GM18520 (cell line): ENCODE data around the gene HOXD3.

Experiments used
- ATAC-seq: cut with Tn5 transposase; IDR thresholded peaks from one replicate; pipeline ENCODE4 v1.9.1; 2021; ENCODE audit not compliant: unreplicated experiment

The HOXD3 gene

DNA sequence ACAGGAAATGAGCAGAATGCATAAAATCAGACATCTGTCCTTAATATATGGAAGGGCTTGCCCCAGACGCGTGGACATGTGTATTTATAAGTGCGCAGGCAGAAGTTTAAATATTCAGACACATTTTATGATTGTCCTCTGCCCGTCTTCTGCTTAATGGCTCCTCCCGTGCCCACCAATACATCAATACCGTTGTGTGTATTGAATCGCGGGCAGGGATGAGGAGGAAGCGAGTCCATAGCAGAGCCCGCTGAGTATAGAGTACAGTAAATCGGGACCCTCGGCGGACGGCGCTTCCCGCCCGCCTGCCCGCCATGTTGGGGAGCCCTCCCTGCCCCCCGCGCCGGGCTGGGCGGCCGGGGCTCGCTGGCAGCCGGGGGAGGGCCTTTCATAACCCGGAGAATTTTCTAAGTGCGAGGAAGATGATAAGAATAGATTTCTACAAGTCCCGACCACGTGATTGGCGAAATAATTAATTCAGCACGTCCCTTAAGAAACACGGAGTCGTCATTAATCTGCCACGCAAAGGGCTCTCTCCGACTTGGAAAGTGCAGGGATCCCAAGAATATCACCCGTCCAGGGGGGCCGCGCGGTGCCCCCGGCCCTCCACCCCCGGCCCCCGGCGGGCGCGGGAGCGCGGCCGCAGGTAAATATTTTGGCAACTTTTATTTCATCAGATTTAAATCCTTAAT lies at the start of gene HOXD3:
Gene HOXD3, plus strand, starts transcription at position 501 of the 692 bp plus-strand sequence. CDS start 11,808 bp downstream, outside the sequence.
- no peak for ATAC-seq

DNA sequence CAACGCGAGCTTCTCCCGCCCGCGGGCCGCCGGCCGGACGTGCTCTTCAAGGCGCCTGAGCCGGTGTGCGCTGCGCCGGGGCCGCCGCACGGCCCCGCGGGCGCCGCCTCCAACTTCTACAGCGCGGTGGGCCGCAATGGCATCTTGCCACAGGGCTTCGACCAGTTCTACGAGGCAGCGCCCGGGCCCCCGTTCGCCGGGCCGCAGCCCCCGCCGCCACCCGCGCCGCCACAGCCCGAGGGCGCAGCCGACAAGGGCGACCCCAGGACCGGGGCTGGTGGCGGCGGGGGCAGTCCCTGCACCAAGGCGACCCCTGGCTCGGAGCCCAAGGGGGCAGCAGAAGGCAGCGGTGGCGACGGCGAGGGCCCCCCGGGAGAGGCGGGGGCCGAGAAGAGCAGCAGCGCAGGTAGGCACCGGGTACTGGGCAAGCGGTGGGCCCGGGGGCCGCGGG lies 49.4 kb upstream of the HOXD3 start:
- no peak for ATAC-seq

DNA sequence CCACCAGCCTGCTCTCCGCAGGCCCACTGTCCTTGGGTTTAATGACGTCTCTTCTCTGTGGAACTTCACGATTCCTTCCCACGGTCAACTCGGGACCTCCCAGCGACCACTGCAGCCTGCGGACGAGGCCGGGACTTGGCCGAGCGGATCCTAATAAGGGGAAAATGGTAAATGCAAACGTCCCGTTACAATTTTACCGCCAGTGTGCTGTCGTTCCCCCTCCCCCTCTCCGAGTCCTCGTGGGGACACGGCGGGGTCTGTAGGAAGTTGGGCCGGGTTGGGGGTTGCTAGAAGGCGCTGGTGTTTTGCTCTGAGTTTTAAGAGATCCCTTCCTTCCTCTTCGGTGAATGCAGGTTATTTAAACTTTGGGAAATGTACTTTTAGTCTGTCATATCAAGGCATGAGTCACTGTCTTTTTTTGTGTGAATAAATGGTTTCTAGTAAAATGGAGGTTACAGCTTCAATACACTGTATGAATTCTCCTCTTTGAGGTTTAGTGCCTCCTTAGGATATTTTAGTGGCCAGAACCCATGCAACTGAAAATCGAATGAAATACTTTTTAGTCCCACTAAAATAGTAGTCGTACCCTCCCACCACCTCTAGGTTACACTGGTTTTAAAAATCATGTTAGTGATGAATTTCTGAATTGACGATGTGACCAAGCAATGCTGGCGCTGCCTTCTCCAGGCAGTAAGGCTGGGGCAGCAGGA lies 47.8 kb upstream of the HOXD3 start:
- no peak for ATAC-seq

DNA sequence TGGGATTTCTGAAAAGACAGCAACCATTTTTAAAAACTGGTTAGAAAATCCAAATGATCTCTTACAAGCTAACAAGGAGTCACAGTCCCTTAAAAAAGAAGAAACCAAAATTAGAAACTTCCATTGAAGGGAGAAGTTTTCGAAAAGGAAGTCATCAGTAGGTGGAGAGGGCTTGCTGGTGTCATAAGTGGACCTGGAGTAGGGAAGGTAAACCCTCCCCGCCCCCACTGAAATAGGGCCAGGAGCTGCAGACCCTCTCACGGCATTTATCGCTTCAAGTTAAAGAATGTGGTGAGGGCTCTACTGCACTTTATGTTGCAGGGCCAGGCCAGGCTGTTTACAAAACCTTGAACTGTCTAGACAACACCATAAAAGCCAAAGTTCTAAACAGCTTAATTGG lies 47.2 kb upstream of the HOXD3 start:
- no peak for ATAC-seq

DNA sequence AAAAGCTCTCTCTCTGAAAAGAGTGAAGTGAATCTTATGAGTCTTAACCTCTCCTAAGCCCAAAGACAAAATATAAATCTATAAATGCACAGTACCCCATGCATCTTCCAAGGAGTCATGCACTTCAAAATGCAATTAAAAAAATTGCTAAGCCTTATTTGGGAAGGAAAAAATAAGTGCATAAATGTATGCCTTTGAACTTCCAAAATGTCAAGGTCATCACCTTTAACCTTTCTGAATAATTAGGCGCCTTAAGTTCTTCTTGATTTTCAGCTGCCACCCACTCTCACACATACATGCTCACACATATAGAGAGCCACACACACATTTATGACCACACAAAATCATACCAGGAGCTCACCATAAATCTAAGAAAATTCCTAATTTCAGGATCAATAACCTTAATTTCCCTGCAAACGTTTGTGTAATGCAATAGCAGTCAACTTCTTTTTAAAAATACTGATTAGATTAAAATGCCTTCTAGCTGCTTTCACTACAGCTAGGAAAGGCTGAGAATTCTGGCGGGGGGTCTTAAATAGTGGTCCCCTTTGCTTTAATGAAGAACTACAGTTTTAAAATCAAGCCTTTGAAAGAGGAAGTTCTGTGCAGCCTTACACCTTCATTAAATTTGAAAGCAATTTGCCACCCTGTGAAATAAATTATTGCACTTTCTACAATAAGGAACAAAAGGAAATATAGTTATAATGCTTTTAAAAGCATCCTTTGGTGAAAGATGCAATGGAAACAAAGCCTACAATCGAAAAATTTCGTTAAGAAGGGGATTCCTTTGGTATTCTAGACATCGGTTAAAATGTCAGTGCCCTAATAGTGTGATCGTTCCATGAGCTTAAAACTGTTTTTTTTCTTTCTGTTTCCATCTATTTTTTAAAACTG lies 46.4 kb upstream of the HOXD3 start:
- no peak for ATAC-seq

DNA sequence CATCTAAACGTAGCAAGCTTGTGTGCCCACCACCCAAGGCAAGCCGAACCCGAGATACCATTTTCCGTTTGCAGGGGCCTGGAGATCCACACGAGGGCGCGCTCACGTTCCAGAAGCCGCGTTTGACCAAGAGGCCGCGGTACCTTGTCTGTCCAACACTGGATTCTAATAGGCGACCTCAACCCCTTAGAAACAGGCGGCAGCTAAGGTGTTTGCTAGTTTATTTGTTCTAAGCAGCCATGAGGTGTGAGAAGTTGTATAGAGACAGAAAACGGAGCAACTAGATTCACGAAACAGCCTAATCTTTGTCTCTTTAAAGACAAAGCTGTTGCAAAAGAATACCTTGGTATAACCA lies 45.8 kb upstream of the HOXD3 start:
- no peak for ATAC-seq

DNA sequence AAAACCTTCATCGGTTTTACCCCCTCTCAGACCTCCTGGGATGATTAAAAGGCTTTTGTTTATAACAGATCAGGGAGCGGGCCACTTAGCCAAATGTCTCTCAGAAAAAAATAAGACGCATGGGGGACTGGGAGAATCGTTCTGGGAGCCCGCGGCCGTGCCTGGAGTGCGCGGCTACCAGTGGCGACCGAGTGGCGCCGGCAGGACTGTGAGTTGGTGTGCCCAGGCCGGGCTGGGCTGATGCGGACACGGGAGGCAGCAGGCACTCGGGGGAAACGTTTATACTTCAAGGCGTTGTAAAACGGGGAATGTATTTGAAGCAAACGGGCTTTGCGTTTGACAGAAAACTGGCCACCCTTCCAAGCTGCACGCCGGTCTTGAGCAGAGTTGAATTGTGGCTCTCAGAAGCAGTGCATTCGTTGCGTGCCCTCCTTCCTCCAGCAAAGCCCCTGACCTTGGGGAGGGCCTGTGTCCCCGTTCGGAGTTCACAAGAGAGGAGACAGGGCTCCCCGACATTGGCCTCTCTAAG lies 45.2 kb upstream of the HOXD3 start:
- ATAC-seq, result no peak

DNA sequence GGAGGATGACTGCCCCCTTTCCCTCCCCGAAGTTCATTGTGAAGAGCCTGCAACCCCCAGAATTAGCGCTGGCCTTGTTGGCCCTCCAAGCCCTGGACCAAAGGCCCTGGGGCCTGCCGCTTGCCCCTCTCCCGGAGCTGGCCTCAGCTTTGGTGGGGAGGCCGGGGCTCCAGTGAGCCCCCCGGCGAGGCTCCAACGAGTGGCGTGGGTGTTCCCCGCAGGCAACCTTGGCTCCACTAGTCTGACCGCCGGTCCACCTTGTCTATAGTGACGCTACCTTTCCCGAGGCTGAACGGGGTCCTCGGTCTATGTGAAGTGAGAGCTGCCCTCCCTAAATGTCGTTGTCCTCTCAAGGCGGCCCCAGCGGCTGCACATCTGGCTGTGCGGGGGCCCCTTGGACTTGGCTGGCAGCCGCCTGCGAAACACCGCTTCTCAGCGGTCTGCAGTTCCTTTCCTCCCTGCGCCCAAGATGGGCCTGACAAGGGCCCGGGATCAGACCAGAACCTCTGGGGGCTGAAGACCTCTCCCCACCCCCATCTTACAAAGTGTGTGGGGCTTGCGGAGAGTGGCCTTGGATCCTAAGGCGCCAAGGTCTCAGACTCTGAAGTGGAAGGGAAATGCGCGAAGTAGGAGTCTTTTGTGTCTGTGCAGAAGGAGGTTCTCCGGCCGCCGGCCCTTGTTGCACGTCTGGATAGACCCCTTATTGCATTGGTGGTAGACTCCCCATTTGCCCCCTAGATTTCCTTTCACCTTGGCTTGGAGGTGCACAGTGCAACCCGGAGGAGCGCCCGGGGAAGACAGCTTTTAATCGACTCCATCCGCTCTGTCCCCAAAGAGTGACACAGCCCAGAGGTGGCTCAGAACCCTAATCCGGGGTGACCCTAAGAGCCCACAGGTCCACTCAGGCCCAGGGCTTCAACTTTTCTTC lies 44.5 kb upstream of the HOXD3 start:
- no peak for ATAC-seq

DNA sequence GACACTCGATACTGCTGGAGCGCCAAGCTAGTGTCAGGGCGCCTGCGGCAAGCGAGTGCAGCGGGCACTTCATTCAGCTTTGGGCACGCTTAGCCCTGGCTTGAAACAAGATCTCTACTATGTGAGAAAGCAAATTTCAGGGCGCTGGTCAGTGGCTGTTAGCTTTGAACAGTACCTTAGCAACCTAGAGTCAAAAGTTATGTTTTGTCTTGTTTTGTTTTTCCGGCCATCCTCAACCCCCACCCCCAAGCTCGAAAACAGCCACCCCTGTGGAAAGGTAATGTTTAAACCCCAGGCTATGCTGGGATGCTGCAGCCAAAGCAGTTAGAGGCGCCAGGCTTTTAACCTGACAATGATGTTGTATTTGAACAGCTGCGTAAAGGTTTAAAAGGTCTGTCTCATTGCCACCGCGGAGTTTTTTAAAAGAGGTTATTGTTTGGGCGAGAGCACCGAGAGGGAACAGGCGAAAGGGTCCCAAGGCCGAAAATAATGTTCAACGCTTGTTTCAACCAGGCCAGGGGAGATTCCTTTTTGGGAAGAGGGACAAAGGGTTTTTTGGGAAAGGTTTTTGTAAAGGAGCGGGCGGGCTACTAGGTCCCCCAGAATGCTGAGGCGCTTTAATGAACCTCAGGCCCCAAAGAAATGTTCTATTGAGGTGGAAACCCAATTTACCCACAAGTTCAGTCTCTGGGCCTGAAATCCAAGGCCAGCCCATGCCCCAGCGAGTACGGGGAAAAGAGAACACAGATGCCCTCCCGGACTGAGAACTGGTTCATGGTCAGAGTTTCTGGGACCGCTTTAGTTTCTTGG lies 42.8 kb upstream of the HOXD3 start:
- no peak for ATAC-seq

DNA sequence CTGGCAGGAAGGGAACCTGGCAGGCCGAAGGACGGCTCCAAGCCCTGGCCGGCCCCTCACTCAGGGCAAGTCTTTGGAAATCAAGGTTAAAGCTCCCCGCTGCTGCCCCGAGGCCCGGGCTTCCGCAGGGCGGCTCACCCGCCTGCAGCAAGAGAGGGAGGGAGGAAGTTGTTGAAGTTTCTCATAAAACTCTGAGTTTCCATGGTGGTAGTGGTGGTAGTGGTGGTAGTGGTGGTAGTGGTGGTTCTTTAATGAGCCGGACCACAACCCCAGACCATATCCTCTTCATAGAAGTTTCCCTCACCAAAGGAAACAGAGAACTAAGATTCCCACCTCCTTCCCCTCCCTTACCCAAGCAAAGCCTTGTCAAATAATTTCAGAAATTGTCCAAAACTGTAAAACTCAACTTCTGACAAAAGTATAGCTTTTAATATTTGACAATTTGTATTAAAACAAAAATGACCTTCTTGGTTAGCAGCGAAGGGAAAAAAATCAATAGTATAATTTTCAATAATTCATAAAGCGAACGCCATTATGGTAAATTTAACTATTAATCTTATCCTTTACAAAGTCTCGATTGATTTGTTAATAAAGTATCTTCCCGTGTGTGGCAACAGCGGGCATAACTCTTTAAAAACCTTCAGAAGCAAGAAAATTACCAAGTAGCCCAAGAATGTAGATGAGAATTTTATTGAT lies 42.0 kb upstream of the HOXD3 start:
- ATAC-seq, result no peak

DNA sequence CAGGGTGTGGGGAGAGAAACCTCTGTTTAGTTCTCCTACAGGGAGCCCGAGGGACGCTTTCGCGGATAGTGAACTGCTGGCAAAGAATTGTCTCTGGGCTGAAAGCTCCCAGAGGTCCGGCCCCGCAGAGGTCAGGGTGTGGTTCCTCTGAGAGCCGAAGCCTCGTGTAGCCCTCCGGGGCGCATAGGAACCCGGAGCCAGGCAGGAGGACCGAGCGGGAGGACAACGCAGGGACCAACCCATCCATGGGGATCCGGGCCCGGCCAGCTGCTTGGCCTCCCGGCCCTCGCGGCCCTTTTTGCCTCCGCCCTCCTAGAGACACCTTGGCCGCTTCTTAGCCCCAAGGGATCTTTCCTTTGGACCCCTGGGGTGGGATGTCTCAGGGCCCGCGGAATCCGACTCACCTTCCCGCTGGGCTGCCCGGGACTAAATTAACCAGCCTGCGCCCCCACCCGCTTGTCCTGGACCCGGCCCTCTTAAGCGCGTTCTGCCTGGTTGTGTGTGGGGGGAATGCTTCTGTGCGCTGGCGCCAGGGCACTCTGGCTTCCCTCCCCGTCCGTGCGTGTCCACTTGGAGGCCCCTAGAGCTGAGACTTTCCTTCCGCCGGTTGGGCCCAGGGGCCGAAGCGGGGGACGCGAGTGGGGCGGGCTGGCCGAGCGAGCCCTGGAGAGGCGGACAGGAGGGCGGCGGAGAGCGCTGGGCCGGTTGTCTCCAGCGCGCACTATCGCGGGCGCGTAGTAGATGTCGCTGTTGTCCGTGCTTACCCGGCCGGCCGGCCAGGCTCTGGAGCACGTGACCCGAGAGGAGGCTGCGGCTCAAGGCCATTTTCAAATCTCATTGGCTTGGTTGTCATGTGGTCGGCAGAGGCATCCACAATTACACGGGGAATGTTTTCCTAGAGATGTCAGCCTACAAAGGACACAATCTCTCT lies 41.0 kb upstream of the HOXD3 start, which contains the start of gene HOXD10:
Gene HOXD10, plus strand, starts transcription at position 896 of the 931 bp plus-strand sequence. CDS start 56 bp downstream, outside the sequence.
- ATAC-seq, result no peak

DNA sequence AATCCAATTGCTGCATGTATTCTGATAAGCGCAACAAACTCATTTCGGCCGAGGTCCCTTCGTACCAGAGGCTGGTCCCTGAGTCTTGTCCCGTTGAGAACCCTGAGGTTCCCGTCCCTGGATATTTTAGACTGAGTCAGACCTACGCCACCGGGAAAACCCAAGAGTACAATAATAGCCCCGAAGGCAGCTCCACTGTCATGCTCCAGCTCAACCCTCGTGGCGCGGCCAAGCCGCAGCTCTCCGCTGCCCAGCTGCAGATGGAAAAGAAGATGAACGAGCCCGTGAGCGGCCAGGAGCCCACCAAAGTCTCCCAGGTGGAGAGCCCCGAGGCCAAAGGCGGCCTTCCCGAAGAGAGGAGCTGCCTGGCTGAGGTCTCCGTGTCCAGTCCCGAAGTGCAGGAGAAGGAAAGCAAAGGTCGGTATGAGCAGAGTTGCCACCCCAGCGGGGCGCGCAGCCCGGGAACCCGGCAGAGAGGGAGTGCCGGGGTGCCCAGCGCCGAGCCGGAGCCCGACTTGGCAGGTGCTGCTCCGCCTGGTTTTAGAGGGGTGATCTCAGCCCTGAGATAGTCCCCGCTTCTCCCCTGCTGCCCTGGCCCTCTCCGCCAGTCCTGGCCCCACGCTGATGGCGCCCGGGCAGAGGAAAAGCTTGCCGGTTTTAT lies 39.8 kb upstream of the HOXD3 start:
- no peak for ATAC-seq

DNA sequence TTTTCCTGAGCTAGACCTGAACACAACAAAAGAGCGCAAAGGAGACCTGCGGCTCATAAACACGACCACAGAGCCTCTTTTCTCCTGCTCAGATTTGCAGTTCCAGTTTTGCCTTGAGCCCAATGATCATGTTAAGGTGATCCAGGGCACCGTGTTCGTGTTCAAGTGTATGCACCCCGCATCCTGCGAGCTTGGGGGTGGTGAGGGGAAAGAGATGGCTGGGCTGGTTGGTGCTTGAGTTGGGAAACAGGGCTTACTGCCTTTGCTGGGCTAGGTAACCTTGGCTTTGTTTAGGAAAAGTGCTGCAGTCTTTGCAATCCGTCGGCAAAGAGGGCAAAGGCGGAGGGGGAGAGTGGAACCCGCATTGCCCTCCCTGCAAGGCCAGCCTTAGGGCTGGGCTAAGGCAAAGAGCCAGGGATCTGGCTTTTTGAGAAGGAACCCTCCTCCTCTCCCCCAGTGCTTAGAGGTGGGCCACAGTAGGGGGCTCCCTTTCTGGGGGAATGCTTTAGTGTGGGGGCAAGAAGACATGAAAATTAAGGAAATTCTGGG lies 39.2 kb upstream of the HOXD3 start:
- no peak for ATAC-seq

DNA sequence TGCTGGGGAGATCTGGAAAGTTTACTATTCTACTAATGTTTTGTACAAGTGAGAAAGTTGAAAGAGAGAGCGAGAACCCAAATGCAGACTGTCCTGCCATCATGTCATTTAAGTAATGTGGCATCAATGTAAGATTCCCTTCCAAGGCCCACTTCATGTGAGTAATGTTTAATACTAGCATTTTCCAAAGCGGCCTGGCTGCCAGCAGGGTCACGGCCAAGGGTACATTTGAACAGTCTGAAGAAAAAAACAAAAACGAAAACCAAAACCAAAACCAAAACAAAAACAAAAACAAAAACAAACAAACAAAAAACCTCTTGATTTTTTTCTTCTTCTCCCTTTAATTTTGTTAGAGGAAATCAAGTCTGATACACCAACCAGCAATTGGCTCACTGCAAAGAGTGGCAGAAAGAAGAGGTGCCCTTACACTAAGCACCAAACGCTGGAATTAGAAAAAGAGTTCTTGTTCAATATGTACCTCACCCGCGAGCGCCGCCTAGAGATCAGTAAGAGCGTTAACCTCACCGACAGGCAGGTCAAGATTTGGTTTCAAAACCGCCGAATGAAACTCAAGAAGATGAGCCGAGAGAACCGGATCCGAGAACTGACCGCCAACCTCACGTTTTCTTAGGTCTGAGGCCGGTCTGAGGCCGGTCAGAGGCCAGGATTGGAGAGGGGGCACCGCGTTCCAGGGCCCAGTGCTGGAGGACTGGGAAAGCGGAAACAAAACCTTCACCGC lies 38.3 kb upstream of the HOXD3 start:
- ATAC-seq, result no peak

DNA sequence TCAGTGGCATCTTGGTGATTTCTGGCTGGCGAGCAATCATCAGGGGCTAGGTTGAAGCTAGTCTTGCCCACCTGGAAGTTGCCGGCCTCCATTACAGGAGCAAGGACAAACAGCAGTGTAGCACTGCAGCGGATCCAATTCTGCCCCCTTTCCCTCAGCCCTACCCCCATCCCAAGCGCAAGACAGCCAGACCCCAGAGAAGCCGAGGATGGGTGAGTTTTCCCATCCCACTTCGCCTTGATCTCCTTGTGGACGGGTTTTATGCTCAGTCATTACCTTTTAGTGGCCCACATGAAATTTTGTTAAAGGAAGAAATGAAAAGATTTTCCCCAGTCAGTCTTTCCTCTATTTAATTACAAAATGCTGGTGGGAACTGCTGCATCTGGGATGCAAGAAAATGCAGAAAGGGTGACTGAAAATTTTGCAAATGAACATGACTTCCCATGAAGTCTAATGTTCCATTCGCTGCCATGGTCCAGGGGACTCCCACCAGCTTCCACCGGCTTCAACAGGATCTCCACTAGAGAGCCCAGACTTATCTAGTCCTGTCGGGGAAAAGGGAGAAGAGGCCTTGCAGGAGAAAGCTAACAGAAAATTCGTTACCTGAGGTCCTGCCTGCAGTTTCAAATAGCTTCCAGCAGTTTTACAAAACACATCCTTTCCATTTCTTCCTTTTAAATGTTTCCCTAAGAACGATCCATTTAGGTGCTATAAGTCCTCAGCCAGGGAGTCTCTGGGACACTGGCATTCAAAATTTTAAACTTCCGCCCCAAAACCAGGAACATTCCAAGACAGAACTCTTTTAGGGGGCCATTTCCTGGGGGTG lies 36.5 kb upstream of the HOXD3 start:
- no peak for ATAC-seq
